Measurements from ENCODE around the gene ZBTB16.

ZBTB16 gene

DNA sequence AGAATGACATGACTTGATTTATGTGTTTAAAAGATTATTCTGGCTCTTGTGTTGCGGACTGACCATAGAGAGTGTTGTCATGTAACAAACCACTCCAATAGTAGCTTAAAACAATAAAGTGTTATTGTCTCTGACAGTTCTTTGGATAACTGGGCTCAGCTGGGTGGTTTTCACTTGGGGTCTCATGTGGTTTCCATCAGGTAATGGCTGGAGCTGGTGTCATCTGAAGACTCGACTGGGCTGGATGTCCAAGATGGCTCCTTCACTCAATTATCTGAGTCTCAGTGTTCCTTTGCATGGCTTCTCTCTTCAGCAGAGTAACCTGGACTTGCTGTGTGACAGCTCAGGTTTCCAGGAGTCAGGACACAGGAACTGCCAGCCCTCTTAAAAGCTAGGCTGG lies 132.4 kb downstream of the ZBTB16 start:
- no peak overlapping the region for H3K4me3 ChIP-seq (ENCODE audit: low read length)
- no peaks in the 10 kb centered on the region for H3K27me3 ChIP-seq (ENCODE audit: insufficient read depth, low read length)
- H3K9me3 ChIP-seq (ENCODE audit: insufficient read depth, low read depth, low read length) = no peaks in the 10 kb centered on the region
- H3K36me3 ChIP-seq (ENCODE audit: insufficient read depth, low read depth, low read length) = no peaks in the 10 kb centered on the region
- H3K4me1 ChIP-seq (ENCODE audit: insufficient read depth, low read length) = no peaks in the 10 kb centered on the region
- no peak overlapping the region for H3K27ac ChIP-seq (ENCODE audit: low read length)
- H3K9ac ChIP-seq (ENCODE audit: low read depth, low read length) = no peak overlapping the region

GRCh38 chr11:114192841-114193389 lies 133.4 kb downstream of the ZBTB16 start:
- Histone ChIP-seq H3K4me3 (ENCODE audit: low read length) (no peak overlapping the region), H3K9me3 (ENCODE audit: insufficient read depth, low read depth, low read length) (no peaks in the 10 kb centered on the region), H3K27me3 (ENCODE audit: insufficient read depth, low read length) (no peaks in the 10 kb centered on the region), H3K4me1 (ENCODE audit: insufficient read depth, low read length) (no peaks in the 10 kb centered on the region; the same call in 1 of the 2 replicates), H3K36me3 (ENCODE audit: insufficient read depth, low read depth, low read length) (no peaks in the 10 kb centered on the region), H3K27ac (ENCODE audit: low read length) (no peak overlapping the region), H3K9ac (ENCODE audit: low read depth, low read length) (no peak overlapping the region)

- H3K4me3 ChIP-seq (ENCODE audit: low read length) = no peak overlapping the region
- no peaks in the 10 kb centered on the region for H3K9me3 ChIP-seq (ENCODE audit: insufficient read depth, low read depth, low read length)
- no peaks in the 10 kb centered on the region for H3K36me3 ChIP-seq (ENCODE audit: insufficient read depth, low read depth, low read length)
- H3K9ac ChIP-seq (ENCODE audit: low read depth, low read length) = no peak overlapping the region
- H3K4me1 ChIP-seq (ENCODE audit: insufficient read depth, low read length) = no peaks in the 10 kb centered on the region; the same call in 1 of the 2 replicates
- no peaks in the 10 kb centered on the region for H3K27me3 ChIP-seq (ENCODE audit: insufficient read depth, low read length)
- no peak overlapping the region for H3K27ac ChIP-seq (ENCODE audit: low read length)
These were observed 134.5 kb downstream of the ZBTB16 start for GRCh38 chr11:114193730-114194679.

- Histone ChIP-seq H3K4me3 (ENCODE audit: low read length) (no peak overlapping the region), H3K36me3 (ENCODE audit: insufficient read depth, low read depth, low read length) (no peaks in the 10 kb centered on the region), H3K27me3 (ENCODE audit: insufficient read depth, low read length) (no peaks in the 10 kb centered on the region), H3K27ac (ENCODE audit: low read length) (no peak overlapping the region), H3K4me1 (ENCODE audit: insufficient read depth, low read length) (no peaks in the 10 kb centered on the region; the same call in 1 of the 2 replicates), H3K9ac (ENCODE audit: low read depth, low read length) (no peak overlapping the region), H3K9me3 (ENCODE audit: insufficient read depth, low read depth, low read length) (no peaks in the 10 kb centered on the region)
These were observed 135.2 kb downstream of the ZBTB16 start for GRCh38 chr11:114194702-114195101.

DNA sequence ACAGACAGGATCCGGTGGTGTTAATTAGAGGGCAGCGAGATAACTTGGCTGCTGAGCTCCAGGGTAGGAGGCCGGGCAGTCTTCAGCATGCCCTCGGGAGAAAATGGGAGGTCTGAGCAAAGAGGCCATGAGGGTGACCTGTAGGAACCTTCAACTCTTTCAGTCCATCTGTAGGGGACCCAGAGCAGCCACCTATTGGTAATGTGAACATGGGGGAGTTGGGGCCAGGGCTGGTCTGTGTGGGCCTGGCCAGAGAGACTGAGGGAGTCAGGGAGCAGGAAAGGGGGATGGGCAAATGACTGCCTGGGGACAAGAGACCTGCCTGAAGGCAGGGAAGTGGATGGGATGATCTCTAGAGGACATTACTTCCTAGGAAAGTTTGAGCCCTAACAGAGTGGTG lies 135.6 kb downstream of the ZBTB16 start:
- Histone ChIP-seq H3K9me3 (ENCODE audit: insufficient read depth, low read depth, low read length) (no peaks in the 10 kb centered on the region), H3K27ac (ENCODE audit: low read length) (no peak overlapping the region), H3K9ac (ENCODE audit: low read depth, low read length) (no peak overlapping the region), H3K27me3 (ENCODE audit: insufficient read depth, low read length) (no peaks in the 10 kb centered on the region), H3K36me3 (ENCODE audit: insufficient read depth, low read depth, low read length) (no peaks in the 10 kb centered on the region), H3K4me1 (ENCODE audit: insufficient read depth, low read length) (no peaks in the 10 kb centered on the region; the same call in 1 of the 2 replicates), H3K4me3 (ENCODE audit: low read length) (no peak overlapping the region)

DNA sequence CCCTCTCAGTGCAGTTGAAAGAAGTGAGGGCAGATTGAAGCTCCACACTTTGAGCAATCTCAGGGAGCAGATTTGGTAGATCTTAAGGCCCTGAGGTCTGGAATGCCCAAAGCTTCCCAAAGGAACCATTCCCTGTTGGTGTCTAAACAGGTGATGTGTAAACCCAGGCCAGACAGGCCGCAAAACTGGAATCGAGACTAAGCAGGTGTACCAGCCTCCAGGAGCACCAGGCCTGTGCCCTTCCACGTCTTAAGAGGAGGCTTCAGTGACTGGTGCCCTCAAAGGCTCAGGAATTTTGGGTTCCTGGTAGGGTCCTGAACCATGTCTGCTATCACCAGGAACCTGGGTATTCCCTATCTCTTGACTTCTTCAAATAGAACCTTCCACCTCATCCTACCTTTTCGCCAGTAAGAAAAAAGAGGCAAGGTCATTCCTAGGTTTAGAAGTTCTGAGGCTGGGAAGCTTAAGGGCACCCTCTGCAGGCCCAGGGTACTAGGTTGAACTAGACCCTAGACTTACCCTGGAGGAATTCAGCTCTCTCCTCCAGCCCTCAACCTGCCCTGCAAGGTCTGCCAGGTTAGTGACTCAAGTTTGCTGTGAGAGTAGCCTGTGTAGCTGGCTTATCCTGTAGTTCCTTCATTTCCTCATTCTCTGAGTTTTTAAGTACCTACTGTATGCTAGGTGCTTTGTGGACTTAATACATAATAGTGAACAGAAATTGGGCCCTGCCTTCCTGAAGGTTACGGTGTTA lies 136.6 kb downstream of the ZBTB16 start:
- Histone ChIP-seq H3K4me1 (ENCODE audit: insufficient read depth, low read length) (no peaks in the 10 kb centered on the region; the same call in 1 of the 2 replicates), H3K4me3 (ENCODE audit: low read length) (no peak overlapping the region), H3K9me3 (ENCODE audit: insufficient read depth, low read depth, low read length) (no peaks in the 10 kb centered on the region), H3K9ac (ENCODE audit: low read depth, low read length) (no peak overlapping the region), H3K27me3 (ENCODE audit: insufficient read depth, low read length) (no peaks in the 10 kb centered on the region), H3K27ac (ENCODE audit: low read length) (no peak overlapping the region), H3K36me3 (ENCODE audit: insufficient read depth, low read depth, low read length) (no peaks in the 10 kb centered on the region)

DNA sequence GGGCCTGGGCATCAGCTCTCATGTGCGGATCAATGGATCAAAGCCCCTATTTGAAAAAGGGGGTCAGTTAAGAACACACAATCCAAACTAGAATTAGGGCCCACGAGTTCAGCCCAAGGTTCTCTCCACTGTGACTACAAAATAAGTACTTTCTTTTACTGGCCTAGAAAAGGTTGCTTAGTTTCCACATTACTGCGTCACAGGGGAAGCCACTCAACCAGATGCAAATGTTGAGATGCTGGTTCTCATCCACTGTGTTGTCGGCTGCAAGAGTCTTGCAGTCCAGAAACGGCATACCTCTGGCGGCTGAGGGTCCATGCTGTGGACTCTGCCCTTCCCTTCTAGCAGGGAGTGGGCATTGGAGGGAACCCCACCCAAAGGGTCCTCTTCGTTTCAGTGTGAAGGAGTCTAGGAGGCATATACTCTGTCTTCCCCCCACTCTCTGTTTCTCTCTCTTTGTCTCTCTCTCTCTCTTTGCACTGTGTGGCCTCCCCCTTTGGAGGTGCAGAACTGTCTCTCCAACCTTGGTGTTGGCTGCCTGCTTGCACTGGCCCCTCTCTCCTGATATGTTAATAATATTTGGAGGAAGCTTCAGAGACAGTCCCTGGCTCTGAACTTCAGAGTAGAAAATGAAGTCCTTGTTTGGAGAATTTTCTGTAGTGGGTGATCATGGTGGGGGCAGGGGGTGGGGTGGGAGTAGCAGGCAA lies 137.6 kb downstream of the ZBTB16 start:
- H3K9me3 ChIP-seq (ENCODE audit: insufficient read depth, low read depth, low read length) = no peaks in the 10 kb centered on the region
- H3K36me3 ChIP-seq (ENCODE audit: insufficient read depth, low read depth, low read length) = no peaks in the 10 kb centered on the region
- H3K4me1 ChIP-seq (ENCODE audit: insufficient read depth, low read length) = no peaks in the 10 kb centered on the region; the same call in 1 of the 2 replicates
- no peak overlapping the region for H3K9ac ChIP-seq (ENCODE audit: low read depth, low read length)
- H3K27ac ChIP-seq (ENCODE audit: low read length) = no peak overlapping the region
- no peak overlapping the region for H3K4me3 ChIP-seq (ENCODE audit: low read length)
- H3K27me3 ChIP-seq (ENCODE audit: insufficient read depth, low read length) = no peaks in the 10 kb centered on the region

- no peaks in the 10 kb centered on the region; the same call in 1 of the 2 replicates for H3K4me1 ChIP-seq (ENCODE audit: insufficient read depth, low read length)
- H3K9me3 ChIP-seq (ENCODE audit: insufficient read depth, low read depth, low read length) = no peaks in the 10 kb centered on the region
- no peaks in the 10 kb centered on the region for H3K27me3 ChIP-seq (ENCODE audit: insufficient read depth, low read length)
- H3K36me3 ChIP-seq (ENCODE audit: insufficient read depth, low read depth, low read length) = no peaks in the 10 kb centered on the region
- no peak overlapping the region for H3K27ac ChIP-seq (ENCODE audit: low read length)
- H3K9ac ChIP-seq (ENCODE audit: low read depth, low read length) = no peak overlapping the region
- H3K4me3 ChIP-seq (ENCODE audit: low read length) = no peak overlapping the region
These were observed 138.4 kb downstream of the ZBTB16 start for GRCh38 chr11:114197799-114198500.

- no peak overlapping the region for H3K27ac ChIP-seq (ENCODE audit: low read length)
These were observed 139.5 kb downstream of the ZBTB16 start for GRCh38 chr11:114199051-114199450.

GRCh38 chr11:114200351-114201133 lies 141.0 kb downstream of the ZBTB16 start:
- Histone ChIP-seq H3K4me1 (ENCODE audit: insufficient read depth, low read length) (peaks cover 4% of the 10 kb centered on the region; the same call in 1 of the 2 replicates), H3K4me3 (ENCODE audit: low read length) (no peak overlapping the region), H3K36me3 (ENCODE audit: insufficient read depth, low read depth, low read length) (no peaks in the 10 kb centered on the region)

More at GRCh38 chr11:114199051-114199450, 139.5 kb downstream of the ZBTB16 start:
- Histone ChIP-seq H3K27me3 (ENCODE audit: insufficient read depth, low read length) (no peaks in the 10 kb centered on the region), H3K4me1 (ENCODE audit: insufficient read depth, low read length) (peaks cover 4% of the 10 kb centered on the region; the same call in 1 of the 2 replicates), H3K36me3 (ENCODE audit: insufficient read depth, low read depth, low read length) (no peaks in the 10 kb centered on the region), H3K9ac (ENCODE audit: low read depth, low read length) (no peak overlapping the region), H3K4me3 (ENCODE audit: low read length) (no peak overlapping the region), H3K9me3 (ENCODE audit: insufficient read depth, low read depth, low read length) (no peaks in the 10 kb centered on the region)

More at GRCh38 chr11:114200351-114201133, 141.0 kb downstream of the ZBTB16 start:
- no peaks in the 10 kb centered on the region for H3K9me3 ChIP-seq (ENCODE audit: insufficient read depth, low read depth, low read length)
- no peaks in the 10 kb centered on the region for H3K27me3 ChIP-seq (ENCODE audit: insufficient read depth, low read length)
- no peak overlapping the region for H3K9ac ChIP-seq (ENCODE audit: low read depth, low read length)
- no peak overlapping the region for H3K27ac ChIP-seq (ENCODE audit: low read length)

All from iPS-20b (cell line).